ENCODE measurements around the gene PFKM.
"Not testable (repeated sequence)": the region's sequence is repeated elsewhere in the genome, so short reads cannot be mapped to it uniquely, and the experiment has no call there.

PFKM gene

DNA sequence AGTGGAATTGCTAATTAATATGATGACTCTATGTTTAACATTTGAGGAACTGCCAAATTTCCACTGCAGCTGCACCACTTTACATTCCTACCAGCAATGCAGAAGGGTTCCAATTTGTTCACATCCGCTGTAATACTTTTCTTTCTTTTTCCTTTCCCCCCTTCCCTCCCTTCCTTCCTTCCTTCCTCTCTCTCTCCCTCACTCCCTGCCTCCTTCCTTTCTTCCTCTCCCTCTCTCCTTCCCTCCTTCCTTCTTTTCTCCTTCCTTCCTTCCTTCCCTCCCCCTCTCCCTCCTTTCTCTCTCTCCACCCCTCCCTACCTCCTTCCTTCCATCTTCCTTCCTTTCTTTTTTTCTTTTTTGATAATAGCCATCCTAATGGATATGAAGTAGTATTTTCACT, 3.2 kb upstream of the PFKM start:
- DNase-seq: no peak

DNA sequence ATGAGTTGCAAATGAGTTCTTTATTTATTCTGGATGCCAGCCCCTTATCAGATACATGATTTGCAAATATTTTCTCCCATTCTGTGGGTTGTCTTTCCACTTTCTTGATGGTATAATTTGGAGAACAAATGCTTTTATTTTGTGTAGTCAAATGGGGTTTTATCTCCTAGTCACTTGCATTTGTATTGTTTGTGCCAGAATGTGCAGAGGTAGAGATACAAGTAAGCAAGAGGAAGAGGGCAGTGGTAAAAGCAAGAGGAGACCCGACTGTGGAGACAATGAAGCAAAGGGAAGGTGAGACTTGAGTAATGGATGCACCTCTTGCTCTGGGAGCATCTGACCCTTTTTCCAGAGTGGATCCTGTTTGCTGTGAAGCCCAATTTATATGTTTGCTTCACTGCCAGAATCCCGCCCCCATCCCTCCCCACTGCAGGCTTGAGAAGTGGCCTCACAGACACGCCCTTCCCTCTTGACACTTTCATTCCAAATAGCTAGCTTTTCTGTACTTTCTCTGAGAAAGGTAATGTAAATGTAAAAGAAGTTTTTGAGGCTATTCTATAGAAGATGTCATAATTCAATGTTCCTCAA, 786 bp upstream of the PFKM start:
- no peak for DNase-seq

DNA sequence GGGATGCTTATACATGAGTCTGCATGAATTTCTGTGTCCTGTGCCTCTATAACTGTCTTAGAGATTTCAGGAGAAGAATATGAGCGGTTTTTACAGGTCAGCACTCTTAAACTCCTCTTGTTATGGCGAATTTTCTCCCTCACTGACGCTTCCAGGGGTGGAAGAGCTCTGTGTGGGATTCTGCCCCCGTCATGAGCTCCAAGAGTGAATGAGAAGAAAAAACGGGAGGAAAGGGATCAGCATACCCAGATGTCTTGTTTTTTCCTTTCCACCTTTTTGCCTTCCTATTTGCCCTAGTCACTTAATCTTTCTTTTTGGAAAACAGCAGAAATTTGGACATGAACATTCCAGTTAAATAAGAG, 651 bp downstream of the PFKM start:
- DNase-seq: no peak

DNA sequence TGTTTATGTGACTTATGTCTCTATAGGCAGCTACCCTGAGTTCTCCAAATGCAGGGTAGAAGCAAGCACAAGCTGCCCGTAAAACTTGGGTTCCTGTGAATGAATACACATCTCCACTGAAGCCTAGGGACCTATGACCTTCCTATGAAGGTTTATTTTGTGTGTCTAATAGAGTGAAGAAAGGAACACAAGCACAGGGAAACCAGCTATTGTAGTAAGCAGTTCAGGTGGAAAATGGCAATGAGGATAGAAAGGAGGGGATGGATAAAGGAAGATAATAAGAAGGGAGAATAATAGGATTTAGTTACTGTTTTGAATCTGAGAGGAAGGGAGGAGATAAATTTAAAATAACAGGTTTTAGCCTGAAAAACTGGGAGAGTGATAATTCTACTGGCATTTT, 2.4 kb downstream of the PFKM start:
- DNase-seq: no peak

DNA sequence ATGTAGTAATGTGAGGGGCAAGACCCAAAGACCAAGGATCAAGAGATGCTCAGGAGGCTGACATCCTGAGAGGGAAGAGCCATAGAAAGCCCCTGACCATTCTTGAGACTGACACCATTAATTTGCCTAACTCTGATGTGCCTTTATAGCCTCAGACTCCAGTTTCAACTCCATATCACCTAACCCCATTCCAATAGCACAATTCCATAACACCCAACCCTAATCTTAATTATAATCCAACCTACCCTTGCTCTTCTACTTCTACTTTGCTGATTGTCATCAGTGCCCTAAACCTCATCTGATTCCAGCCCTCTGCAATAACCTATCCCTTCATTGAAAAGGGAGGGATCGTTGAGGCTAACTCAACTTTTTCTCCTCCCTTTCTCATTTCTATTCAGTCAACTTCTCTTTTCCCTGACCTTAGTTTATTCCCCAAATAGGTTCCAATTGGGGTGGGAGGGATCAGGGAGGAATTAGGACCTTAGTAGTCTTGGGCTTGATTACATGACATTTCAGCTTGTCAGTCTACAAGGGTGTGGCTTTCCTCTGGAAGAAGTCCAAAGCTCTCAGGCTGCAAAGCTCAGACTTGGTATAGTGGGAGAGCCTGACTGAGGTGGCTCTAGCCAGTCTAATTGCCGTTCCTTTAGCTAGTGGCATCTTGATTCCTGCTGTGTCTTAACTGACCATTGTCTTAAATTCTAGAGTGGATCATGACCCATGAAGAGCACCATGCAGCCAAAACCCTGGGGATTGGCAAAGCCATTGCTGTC, 3.1 kb downstream of the PFKM start:
- no peak for DNase-seq

DNA sequence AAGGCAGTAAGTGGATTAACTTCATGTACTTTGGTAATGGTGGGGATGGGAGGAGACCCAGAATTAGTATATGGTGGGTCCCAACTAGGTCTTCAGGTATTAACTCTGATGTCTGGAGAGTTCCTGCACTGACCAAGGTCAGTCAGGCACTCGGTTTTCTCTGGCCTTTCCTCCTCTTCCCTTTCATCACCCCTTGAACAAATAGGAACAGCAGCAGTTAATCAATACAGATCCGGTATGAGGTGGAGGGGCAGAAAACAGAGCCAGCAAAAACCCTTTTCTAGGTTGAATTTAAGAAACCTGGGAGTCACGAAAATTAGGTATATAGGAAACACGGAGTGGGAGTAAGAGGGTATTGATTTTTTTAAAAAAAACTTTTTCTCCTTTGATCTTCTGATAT, 4.0 kb downstream of the PFKM start:
- DNase-seq: no peak

GRCh38 chr12:48125542-48125941, 6.4 kb downstream of the PFKM start:
- DNase-seq: not testable (repeated sequence)

DNA sequence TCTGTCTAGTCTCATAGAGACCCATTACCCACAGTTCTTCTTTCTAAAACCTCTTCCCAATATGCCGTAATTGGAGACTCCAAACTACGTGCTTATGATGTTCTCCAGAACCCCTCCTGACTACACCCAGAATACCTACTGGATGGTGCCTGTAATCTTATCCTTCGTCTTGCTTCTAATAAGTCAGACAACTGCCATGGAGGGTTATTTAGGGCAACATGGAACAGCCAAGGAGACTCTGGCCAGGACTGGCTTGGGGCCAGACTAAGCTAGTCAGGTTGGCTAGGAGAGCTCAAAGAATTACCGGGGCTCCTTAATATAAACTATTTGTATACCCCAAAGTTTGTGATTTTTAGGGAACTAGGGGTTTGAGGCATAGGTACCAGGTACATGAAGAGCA, 6.8 kb downstream of the PFKM start:
- no peak for DNase-seq

DNA sequence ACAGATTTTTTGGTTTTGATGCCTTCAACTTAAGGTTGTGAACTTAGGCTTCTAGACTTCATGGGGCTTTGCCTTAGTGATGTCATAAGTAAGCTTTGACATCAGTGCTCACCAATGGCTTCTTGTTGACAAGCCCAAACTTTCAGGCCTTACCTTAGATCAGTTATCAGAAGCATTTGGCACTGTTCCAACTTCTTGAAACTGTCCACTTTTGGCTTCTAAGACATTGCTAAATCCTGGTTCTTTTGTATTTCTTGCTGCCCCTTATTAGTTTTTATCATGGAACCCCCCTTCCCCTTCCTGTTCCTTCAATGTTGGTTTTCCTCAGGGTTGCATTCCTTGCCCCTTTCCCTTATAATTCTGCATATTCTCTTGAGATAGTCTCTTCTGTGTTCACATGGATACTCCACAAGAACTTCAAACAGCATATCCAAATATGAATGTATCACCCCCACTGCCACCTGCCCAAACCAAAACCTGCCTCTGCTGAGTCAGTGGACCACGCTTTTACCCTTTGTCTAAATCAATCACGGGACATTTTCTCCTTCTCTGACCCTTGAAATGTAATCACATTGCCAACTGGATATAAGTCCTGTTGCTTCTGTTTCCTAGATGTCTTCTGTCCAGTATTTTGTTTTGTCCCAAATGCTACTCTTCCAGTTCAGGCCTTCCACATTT, 7.9 kb downstream of the PFKM start:
- no peak for DNase-seq

- DNase-seq: no peak
Observed at GRCh38 chr12:48128800-48129199, 9.6 kb downstream of the PFKM start.

DNA sequence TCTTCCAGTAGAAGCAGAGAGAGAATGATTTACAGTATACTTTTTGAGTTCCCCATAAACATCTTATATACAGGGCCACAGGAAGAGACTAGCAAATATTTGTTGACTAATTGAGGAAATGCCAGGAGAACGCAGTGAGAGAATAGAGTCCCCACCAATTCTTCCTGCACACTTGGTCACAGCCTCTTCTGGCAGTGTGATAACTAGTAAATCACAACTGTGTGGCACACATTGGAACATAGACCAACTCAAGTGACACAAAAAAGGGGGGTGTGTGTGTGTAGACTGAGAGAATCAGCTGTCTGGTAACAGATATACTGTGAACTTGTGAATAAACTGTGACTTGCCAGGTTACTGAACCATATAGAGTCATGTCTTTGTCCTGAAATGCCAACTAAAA, 10.2 kb downstream of the PFKM start:
- no peak for DNase-seq

- no peak for DNase-seq
Observed at GRCh38 chr12:48131517-48131916, 12.4 kb downstream of the PFKM start.

- DNase-seq: no peak
Observed at GRCh38 chr12:48132826-48133225, 13.7 kb downstream of the PFKM start.

GRCh38 chr12:48135027-48135426, 15.9 kb downstream of the PFKM start:
- DNase-seq: no peak

- DNase-seq: no peak
Observed at GRCh38 chr12:48142818-48143674, 23.9 kb downstream of the PFKM start.

- no peak for DNase-seq
Observed at GRCh38 chr12:48143898-48144297, 24.7 kb downstream of the PFKM start.

GRCh38 chr12:48145981-48146380, 26.8 kb downstream of the PFKM start:
- no peak for DNase-seq

DNA sequence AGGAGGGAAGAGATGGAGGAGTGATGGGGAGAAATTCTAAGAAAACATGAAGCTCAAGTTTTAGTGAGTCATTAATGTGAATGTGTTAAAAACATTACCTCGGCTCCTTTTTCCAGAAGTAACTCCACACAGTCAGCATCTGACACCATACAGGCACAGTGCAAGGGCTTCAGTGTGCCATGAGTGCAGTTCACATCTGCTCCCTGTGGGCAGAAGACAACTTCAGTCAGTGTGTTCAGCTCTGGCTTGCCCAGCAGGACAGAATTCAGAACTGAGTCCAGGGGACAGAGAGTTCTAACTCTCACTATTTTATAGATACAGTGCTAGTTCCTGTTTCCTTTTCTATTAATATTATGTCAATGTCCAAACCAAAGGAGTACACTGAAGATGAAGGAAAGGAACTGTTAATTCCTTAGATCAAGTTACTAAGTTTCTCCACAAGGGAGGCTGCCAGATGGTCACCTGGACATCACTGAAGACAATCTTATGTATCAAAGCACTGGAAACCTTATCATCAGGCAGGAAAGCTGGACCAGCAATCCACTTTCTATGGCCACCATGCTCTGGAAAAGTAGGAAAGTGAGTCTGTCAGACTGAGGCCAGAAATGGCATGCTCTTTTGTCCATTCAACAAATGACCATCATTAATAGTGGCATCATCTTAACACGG, 32.1 kb downstream of the PFKM start:
- no peak for DNase-seq

- not testable (repeated sequence) for DNase-seq
Observed at GRCh38 chr12:48155786-48156185, 36.6 kb downstream of the PFKM start.

DNA sequence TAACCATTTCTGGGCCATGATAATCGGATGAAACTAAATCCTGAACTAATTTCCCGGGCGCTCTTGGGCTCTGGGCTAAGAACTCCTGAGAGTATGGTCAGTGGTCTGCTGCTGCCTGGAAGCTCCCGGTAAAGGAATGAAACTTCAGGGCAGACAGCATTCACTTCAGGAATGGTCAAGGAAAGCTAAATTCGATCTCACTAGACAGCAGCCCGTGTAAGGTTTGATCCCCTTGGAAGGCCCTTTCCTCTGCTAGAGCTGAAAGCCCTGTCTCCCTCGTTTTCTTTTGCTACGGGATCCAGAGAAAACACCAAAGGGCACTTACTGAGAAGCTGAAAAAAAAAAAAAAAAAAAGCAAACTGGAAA, 37.5 kb downstream of the PFKM start:
- no peak for DNase-seq

- DNase-seq: peak; percentile 99
Observed at GRCh38 chr12:48157018-48157888, 38.1 kb downstream of the PFKM start, which contains the start of gene ASB8. ASB8 (minus strand) TSS chr12:48157515; CDS start chr12:48153496, 4,019 bp downstream.

GRCh38 chr12:48157889-48158370, 38.8 kb downstream of the PFKM start:
- DNase-seq: peak; percentile 38

Measured in stimulated activated CD8-positive, alpha-beta memory T cell treated with anti-CD3 and anti-CD28 coated beads, Interleukin-4, amount 100 ng/mL, for 48 hours (primary cell).